GM12878 (cell line): ENCODE data around the gene RASGRF1. TPM values are rescaled to one million over a fixed set of nuclear protein-coding genes. Genes with fewer than 3 reads are reported as not detected.

Source experiments
- ATF2 ChIP-seq: IDR thresholded peaks from 2 replicates; pipeline ENCODE4 v1.6.1; 2012; ENCODE audit warnings: low read length, inconsistent platforms
- CUX1 ChIP-seq: IDR thresholded peaks from 2 replicates; pipeline ENCODE4 v1.6.1; 2012; ENCODE audit warnings: improper control_type of control experiment, low read depth, low read length; ENCODE audit not compliant: insufficient replicate concordance
- IRF4 ChIP-seq: IDR thresholded peaks from 2 replicates; pipeline ENCODE4 v1.6.1; 2011; ENCODE audit warnings: low read depth, low read length
- MLLT1 ChIP-seq: fragments of 450-650 bp; IDR thresholded peaks from 2 replicates; pipeline ENCODE4 v1.6.1; 2016; ENCODE audit warnings: mild to moderate bottlenecking
- POLR2AphosphoS5 ChIP-seq: IDR thresholded peaks from 2 replicates; pipeline ENCODE4 v1.6.1; 2011; ENCODE audit warnings: mild to moderate bottlenecking, low read length, inconsistent platforms
- SIX5 ChIP-seq: IDR thresholded peaks from 2 replicates; pipeline ENCODE4 v1.6.1; 2011; ENCODE audit warnings: mild to moderate bottlenecking, low read depth, low read length, moderate library complexity; ENCODE audit not compliant: severe bottlenecking
- WRNIP1 ChIP-seq: IDR thresholded peaks from 2 replicates; pipeline ENCODE4 v1.6.1; 2011; ENCODE audit warnings: low read depth, low read length, improper control_type of control experiment, borderline replicate concordance
- YBX1 ChIP-seq: fragments of 450-650 bp; IDR thresholded peaks from 2 replicates; pipeline ENCODE4 v1.6.1; 2016; ENCODE audit warnings: antibody characterized with exemption
- ZBTB11 ChIP-seq: fragments of 450-650 bp; formaldehyde crosslinking; IDR thresholded peaks from 2 replicates; pipeline ENCODE4 v1.5.0; 2022; ENCODE audit warnings: mild to moderate bottlenecking, missing genetic modification characterization
- ZBTB40 ChIP-seq: fragments of 450-650 bp; IDR thresholded peaks from 2 replicates; pipeline ENCODE4 v1.6.1; 2016; ENCODE audit warnings: mild to moderate bottlenecking, moderate library complexity, borderline replicate concordance
- ZNF217 ChIP-seq: fragments of 450-650 bp; IDR thresholded peaks from 2 replicates; pipeline ENCODE4 v1.6.1; 2017; ENCODE audit warnings: antibody characterized with exemption, mild to moderate bottlenecking
- ZNF24 ChIP-seq: fragments of 450-650 bp; IDR thresholded peaks from 2 replicates; pipeline ENCODE4 v1.6.1; 2017; ENCODE audit warnings: antibody characterized with exemption, mild to moderate bottlenecking
- polyA plus RNA-seq, 11 experiments: library from polyadenylated mRNA; depleted of rRNA in 4 of 11; unstranded in 6 of 11; stranded (reverse) in 5 of 11; fragments of >200 nt; fragmentation: Nextera tagmentation in 4 of 11; fragmentation: Illumina TruSeq in 1 of 11; extraction: Ambion mirVana in 4 of 11; extraction: Trizol in 1 of 11; gene quantifications; 1 replicate in 1 of 11; 2 replicates in 10 of 11; pipeline versions ENCODE4 v1.2.1 to v1.2.3, GENCODE V29; 2011 to 2016; ENCODE audit warnings: inconsistent platforms in 2 of 11, missing spikeins in 2 of 11, low read depth in 1 of 11
- total RNA-seq, 4 experiments: library from RNA; depleted of rRNA in 3 of 4; stranded (reverse); fragments of >200 nt in 3 of 4; fragmentation: Illumina TruSeq in 1 of 4; extraction: Trizol in 1 of 4; gene quantifications; 2 replicates each; pipeline versions ENCODE4 v1.2.1 to v1.2.3, GENCODE V29; 2013 to 2021

Gene RASGRF1
- total and polyA plus RNA-seq, 10 of the 15 experiments (the other 5 are each of a cell fraction or from before 2014, with no cell fraction given) = 0.20 to 1.9 (median 0.86) TPM

GRCh38 chr15:78938658-78939488, 151.7 kb downstream of the RASGRF1 start (continued):
- TF ChIP-seq WRNIP1 (no peak), CUX1 (no peak), ZBTB11 (CRISPR knock-in tag) (no peak), ZNF217 (peak; percentile 82), ATF2 (peak; percentile 58), POLR2AphosphoS5 (no peak; the same call in 1 of the 2 replicates), SIX5 (no peak), ZNF24 (0 out of 2 replicates have a peak, but pooled peaks have one; percentile 17), MLLT1 (no peak), YBX1 (no peak), ZBTB40 (peak; percentile 23; the same call in 1 of the 2 replicates), IRF4 (no peak)
